Lung (tissue), 12 donors: ENCODE measurements around the gene PMAIP1. TPM values are rescaled to one million over a fixed set of nuclear protein-coding genes. Genes with fewer than 3 reads are reported as not detected.

ENCODE experiments used
- ATAC-seq: fragments of 200-7000 bp; cut with Tn5 transposase; one replicate; pipeline ENCODE4 v1.9.1; 2020; ENCODE audit warnings: moderate number of reproducible peaks; ENCODE audit not compliant: insufficient read depth, low FRiP score
- DNase-seq, 3 donors: peaks; one replicate each; pipeline ENCODE4 v3.0.0-alpha.2; 2013 to 2017
- H3K27ac ChIP-seq, 2 donors: one replicate each; pipeline ENCODE4 v1.5.1; 2013; ENCODE audit warnings: mild to moderate bottlenecking in 2 of 2, moderate library complexity in 2 of 2, control low read depth in 1 of 2, inconsistent platforms in 1 of 2, low read depth in 1 of 2, low read length in 1 of 2
- H3K27me3 ChIP-seq, 3 donors: one replicate each; pipeline ENCODE4 v1.5.1; 2013; ENCODE audit warnings: low read length in 2 of 3; ENCODE audit not compliant: control insufficient read depth in 3 of 3, insufficient read depth in 3 of 3
- H3K36me3 ChIP-seq, 4 donors: one replicate each; pipeline ENCODE4 v1.5.1; 2013; ENCODE audit warnings: low read length in 4 of 4, mild to moderate bottlenecking in 1 of 4, moderate library complexity in 1 of 4; ENCODE audit not compliant: control insufficient read depth in 4 of 4, insufficient read depth in 4 of 4
- H3K4me1 ChIP-seq, 5 donors: one replicate each; pipeline ENCODE4 v1.5.1; 2013; ENCODE audit warnings: low read length in 5 of 5, mild to moderate bottlenecking in 2 of 5, moderate library complexity in 1 of 5; ENCODE audit not compliant: control insufficient read depth in 5 of 5, insufficient read depth in 5 of 5
- H3K4me3 ChIP-seq: one replicate; pipeline ENCODE4 v1.5.1; 2013; ENCODE audit warnings: mild to moderate bottlenecking, control low read depth, moderate library complexity
- H3K9ac ChIP-seq, 2 donors: one replicate each; pipeline ENCODE4 v1.5.1; 2013; ENCODE audit warnings: low read length in 2 of 2, control low read depth in 1 of 2; ENCODE audit not compliant: insufficient read depth in 1 of 2
- H3K9me3 ChIP-seq, 4 donors: one replicate each; pipeline ENCODE4 v1.5.1; 2013; ENCODE audit warnings: low read length in 3 of 4, mild to moderate bottlenecking in 1 of 4, moderate library complexity in 1 of 4; ENCODE audit not compliant: control insufficient read depth in 4 of 4, insufficient read depth in 3 of 4
- WGBS, 2 donors: extraction: QIAGEN DNeasy Blood & Tissue Kit; methylation state at CpG; one replicate each; pipeline ENCODE4 v1.1.7; 2013; 5-methylcytosine and 5-hydroxymethylcytosine counted together
- polyA plus RNA-seq, 2 donors: library from polyadenylated mRNA; stranded (reverse); fragments of 200-250 nt; gene quantifications; one replicate each; pipeline ENCODE4 v1.2.1, GENCODE V29; 2013
- total RNA-seq, 2 donors: library from RNA; depleted of rRNA in 1 of 2; stranded (reverse); fragments of >200 nt in 1 of 2; gene quantifications; one replicate each; pipeline ENCODE4 v1.2.1, GENCODE V29; 2014 to 2021
- TF ChIP-seq, protein P1 (sequence below): IDR thresholded peaks from 2 replicates; pipeline ENCODE4 v1.5.1; 2012; ENCODE audit warnings: mild to moderate bottlenecking; ENCODE audit errors: control extremely low read depth, extremely low read depth
- donor health status: control.
- donor health status: control.
- donor health status: Bipolar disorder and iron deficiency.
- donor health status: healthy.
- donor health status: DM: yes; HTN: yes; CAD: no.

The PMAIP1 gene
- total and polyA plus RNA-seq, 4 donors: 2.4 to 9.4 (median 4.7) TPM

DNA sequence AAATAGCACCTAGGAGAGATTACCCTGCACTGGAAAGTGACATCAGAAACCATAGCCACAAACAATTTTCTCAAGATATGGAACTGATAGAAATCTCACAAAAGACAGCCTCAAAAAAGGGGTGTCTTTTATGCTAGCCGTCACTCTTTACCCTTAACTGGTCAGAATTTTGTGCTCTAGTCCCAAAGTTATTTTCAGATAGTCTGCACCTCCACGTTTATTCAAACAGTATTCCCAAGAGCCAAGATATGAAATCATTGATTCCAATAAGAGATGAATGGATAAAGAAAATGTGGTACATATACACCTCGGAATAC, 23.5 kb upstream of the PMAIP1 start:
- no peak for DNase-seq
- no peaks in the 10 kb centered on the region for H3K27me3 ChIP-seq
- H3K9ac ChIP-seq: no peak overlapping the region
- no peak overlapping the region for H3K27ac ChIP-seq
- 88 to 89% methylated on average over 3 of the region's 3 CpGs for WGBS, 2 donors
- no peak for ATAC-seq
- TF ChIP-seq, protein P1, sequence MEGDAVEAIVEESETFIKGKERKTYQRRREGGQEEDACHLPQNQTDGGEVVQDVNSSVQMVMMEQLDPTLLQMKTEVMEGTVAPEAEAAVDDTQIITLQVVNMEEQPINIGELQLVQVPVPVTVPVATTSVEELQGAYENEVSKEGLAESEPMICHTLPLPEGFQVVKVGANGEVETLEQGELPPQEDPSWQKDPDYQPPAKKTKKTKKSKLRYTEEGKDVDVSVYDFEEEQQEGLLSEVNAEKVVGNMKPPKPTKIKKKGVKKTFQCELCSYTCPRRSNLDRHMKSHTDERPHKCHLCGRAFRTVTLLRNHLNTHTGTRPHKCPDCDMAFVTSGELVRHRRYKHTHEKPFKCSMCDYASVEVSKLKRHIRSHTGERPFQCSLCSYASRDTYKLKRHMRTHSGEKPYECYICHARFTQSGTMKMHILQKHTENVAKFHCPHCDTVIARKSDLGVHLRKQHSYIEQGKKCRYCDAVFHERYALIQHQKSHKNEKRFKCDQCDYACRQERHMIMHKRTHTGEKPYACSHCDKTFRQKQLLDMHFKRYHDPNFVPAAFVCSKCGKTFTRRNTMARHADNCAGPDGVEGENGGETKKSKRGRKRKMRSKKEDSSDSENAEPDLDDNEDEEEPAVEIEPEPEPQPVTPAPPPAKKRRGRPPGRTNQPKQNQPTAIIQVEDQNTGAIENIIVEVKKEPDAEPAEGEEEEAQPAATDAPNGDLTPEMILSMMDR: no peak
- no peaks in the 10 kb centered on the region for H3K9me3 ChIP-seq
- H3K4me1 ChIP-seq: peaks cover 0 to 3% (median 0%) of the 10 kb centered on the region in 5 donors
- H3K36me3 ChIP-seq: no peaks in the 10 kb centered on the region
- H3K4me3 ChIP-seq: no peak overlapping the region

DNA sequence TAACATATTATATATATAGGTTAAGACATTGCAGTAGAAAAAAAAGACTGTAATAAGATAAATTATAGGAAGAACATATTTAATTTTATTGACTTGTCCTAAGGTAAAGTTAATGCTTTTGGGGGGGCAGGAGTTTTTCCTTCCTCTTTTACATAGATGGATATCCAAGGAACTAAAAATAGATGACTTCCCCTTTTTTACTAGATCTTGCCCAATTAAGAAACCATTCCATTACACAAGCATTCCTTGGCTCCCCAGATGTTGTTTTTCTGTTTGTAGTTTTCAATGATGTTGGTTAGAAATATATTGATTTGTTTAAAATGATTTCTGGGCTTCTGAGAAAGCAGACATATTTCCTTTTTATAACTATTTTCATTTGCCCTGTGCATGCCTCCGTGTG, 22.4 kb upstream of the PMAIP1 start:
- no peak overlapping the region for H3K4me3 ChIP-seq
- DNase-seq: no peak
- no peak overlapping the region for H3K9ac ChIP-seq
- no peak overlapping the region for H3K27ac ChIP-seq
- WGBS, 2 donors: 33 to 43% methylated on average over 1 of the region's 1 CpG
- H3K36me3 ChIP-seq: no peaks in the 10 kb centered on the region
- TF ChIP-seq, protein P1: no peak
- no peak for ATAC-seq
- no peaks in the 10 kb centered on the region for H3K9me3 ChIP-seq
- peaks cover 0 to 4% (median 0%) of the 10 kb centered on the region in 5 donors for H3K4me1 ChIP-seq
- no peaks in the 10 kb centered on the region for H3K27me3 ChIP-seq

DNA sequence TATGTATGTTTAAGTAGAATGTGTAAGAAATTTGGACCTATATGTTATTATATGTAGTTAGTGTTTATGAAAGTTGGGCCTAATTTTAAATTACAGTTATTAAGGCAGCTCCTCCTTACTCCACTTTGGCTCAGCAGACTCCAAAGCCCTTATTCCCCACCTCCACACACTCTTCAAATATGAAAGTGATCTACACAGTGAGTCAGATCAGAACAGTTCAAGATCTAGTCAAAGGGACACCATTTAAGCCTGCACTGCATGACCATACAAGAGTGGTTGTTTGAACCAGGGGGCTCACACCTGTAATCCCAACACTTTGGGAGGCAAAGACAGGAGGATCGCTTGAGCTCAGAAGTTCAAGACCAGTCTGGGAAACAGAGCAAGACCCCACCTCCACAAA, 21.2 kb upstream of the PMAIP1 start:
- Histone ChIP-seq H3K4me3 (no peak overlapping the region), H3K4me1 (peaks cover 0 to 4% (median 0%) of the 10 kb centered on the region in 5 donors), H3K9ac (no peak overlapping the region), H3K27me3 (no peaks in the 10 kb centered on the region), H3K27ac (no peak overlapping the region), H3K36me3 (no peaks in the 10 kb centered on the region), H3K9me3 (no peaks in the 10 kb centered on the region)
- DNase-seq (no peak), ATAC-seq (no peak)
- TF ChIP-seq, protein P1: no peak
- WGBS, 2 donors: 94 to 100% methylated on average over 1 of the region's 1 CpG
